Epidermal melanocyte (primary cell): Measurements from ENCODE around the gene WWP2.
"Not testable (repeated sequence)": the region's sequence is repeated elsewhere in the genome, so short reads cannot be mapped to it uniquely, and the experiment has no call there.

Experiments used
- DNase-seq: peaks from one replicate; pipeline ENCODE4 v3.0.0; 2011; ENCODE audit warnings: low spot score; ENCODE audit not compliant: insufficient read length

The WWP2 gene

GRCh38 chr16:69830534-69831211, 68.5 kb downstream of the WWP2 start:
- DNase-seq: no peak

- no peak for DNase-seq
Observed at GRCh38 chr16:69831212-69832123, 69.3 kb downstream of the WWP2 start.

DNA sequence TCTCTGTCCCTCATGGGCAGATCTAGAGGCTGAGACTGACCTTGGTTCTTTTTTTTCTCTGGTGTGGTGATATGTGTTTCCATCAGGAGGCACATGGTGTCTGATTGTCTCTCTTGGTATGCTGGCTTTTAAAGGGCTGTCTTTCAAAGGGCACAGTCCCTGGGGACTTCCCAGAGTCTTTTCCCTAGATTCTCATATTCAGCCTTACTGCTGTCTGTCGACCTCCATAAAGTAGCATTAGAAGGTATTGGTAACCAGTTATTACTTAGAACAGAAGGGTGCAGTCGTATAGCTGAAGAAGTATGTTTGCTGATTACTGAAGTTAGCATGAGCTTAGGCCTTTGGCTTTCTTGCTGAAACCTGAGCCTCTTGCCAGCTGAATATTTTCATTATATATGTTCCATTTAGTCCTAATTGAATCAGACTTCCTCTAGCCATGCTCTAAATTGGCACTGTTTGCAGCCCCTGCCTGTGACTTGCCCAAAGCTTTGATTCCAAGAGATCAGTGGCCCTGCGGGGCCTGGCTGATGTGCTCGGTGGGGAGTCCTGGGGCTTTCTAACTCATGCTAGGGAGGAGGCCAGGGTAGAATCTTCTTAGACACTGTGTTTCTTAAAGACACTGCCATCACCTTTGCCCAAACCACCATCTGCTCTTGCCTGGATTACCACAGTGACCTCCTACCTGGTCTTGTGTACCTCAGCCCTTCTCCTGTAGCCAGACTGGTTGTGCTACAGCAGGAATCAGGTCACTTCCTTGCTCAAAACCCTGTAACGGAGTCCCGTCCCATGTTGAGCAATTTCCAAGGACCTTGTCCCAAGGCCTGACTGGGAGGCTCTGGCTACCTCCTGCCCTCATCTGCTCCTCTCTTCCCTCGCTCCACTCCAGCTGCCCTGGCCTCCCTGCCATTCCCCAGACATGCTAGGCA, 71.5 kb downstream of the WWP2 start:
- DNase-seq: no peak

DNA sequence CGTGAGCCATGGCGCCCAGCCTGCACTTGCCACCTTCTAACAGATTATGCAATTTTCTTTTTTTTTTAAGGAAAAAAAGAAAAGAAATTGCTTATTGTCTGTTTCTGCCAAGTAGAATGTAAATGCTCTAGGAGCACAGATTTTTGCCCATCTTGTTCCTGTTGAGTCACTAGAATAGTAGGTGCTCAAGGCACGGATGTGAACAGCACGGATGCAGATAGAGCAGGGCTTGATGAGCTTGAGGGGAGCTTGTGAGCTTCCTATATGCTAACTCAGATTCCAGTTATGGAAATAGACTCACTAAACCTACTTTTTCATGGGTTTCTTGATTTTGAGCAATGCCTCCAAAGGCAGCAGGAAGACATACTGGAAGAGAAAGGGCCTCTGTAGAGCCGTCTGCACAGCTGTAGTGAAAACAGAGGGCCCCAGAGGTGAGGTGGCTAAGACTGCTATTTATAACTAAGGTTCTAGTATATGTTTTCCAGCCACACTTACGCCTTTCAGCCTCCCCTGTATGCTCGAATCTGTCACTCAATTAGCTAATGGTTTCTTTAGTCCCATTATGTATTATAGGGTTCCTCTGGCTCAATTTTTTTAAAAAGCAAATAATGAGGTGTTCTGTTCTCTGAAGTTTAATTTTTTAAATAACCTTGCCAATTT, 72.8 kb downstream of the WWP2 start:
- DNase-seq: no peak

GRCh38 chr16:69836257-69836656, 74.1 kb downstream of the WWP2 start:
- no peak for DNase-seq

GRCh38 chr16:69837380-69837779, 75.2 kb downstream of the WWP2 start:
- DNase-seq: no peak

GRCh38 chr16:69838489-69838888, 76.4 kb downstream of the WWP2 start:
- no peak for DNase-seq

DNA sequence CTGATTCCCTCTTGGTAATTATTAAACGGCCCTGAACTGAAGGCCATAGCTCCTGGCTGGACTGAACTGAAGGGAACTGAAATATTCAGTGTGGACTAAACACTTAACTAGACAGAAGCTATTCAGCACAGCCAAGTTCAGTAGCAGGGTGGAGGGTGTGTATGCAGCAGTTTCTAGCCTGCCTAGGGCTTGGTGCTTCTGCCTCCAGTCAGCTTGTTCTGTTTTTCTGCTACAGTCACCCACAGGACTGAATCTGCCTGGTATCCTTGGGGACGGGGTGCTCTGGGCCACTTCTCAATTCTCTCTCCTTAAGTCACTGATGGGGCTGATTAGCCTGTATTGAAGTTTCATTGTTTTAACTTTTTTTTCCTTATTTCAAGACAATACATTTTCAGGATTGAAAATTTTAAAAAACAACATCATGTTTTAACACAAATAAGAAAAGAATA, 77.1 kb downstream of the WWP2 start:
- no peak for DNase-seq

DNA sequence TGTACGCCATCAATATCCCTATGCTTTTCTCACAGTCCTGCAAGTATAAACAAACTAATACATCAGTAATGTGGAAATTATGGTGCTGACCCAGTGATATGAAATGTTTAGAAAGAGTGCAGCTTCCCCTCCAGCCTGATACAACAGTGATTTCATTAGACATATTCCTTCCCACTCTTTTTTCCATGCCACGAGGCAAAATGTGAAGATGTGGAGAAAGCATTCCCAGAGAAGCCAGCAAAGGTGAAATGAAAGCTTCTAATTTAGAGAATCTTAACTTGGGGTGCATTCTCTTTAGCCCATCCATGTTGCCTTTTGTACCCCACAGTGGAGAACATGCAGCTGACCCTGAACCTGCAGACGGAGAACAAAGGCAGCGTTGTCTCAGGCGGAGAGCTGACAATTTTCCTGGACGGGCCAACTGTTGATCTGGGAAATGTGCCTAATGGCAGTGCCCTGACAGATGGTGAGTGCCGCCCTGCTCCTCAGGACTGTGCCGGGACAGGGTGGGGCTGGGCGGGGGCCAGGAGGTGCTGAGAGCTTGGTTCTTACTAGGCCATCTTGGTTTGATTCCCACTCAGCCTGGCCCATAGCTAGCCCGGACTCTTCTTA, 77.8 kb downstream of the WWP2 start:
- DNase-seq: no peak

DNA sequence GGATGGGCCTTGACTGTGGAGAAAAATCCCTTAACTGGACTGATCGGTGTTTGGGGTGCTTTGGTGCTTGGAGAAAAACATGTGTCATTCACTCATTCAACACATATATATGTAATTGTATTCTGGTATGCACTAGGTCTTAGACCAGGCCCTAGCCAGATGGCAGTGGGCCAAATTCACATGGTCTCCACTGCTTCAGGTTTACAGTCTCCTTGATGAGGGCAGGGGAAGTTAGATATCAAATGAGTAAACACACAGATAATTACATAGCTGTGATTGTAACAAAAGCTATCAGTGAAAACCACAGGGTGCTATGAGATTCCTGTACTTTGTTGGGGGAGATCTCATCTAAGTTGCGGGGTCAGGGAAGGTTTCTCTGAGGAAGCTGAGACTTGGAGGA, 78.8 kb downstream of the WWP2 start:
- DNase-seq: no peak

DNA sequence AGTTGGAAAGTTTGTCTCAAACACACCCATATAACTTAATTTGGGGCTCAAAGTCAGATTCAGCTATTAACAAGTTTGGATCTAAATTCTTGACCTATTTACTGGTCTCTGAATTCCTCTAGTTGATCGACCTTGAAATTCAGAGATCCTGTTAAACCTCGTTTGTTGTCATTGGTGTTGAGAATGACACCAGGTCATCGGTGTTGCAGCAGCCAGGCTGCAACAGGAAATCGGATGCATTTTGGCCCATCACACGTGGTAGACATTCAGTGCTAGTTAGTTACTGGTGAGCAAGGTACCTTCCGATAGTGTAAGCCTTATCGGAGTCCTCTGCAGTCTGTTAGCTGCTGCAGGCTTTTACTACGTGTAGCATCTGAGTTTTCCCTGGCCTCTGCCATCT, 82.3 kb downstream of the WWP2 start:
- DNase-seq: no peak

- DNase-seq: no peak
Observed at GRCh38 chr16:69845181-69845580, 83.0 kb downstream of the WWP2 start.

- no peak for DNase-seq
Observed at GRCh38 chr16:69847643-69848042, 85.5 kb downstream of the WWP2 start.

- DNase-seq: no peak
Observed at GRCh38 chr16:69848637-69849545, 86.8 kb downstream of the WWP2 start.

DNA sequence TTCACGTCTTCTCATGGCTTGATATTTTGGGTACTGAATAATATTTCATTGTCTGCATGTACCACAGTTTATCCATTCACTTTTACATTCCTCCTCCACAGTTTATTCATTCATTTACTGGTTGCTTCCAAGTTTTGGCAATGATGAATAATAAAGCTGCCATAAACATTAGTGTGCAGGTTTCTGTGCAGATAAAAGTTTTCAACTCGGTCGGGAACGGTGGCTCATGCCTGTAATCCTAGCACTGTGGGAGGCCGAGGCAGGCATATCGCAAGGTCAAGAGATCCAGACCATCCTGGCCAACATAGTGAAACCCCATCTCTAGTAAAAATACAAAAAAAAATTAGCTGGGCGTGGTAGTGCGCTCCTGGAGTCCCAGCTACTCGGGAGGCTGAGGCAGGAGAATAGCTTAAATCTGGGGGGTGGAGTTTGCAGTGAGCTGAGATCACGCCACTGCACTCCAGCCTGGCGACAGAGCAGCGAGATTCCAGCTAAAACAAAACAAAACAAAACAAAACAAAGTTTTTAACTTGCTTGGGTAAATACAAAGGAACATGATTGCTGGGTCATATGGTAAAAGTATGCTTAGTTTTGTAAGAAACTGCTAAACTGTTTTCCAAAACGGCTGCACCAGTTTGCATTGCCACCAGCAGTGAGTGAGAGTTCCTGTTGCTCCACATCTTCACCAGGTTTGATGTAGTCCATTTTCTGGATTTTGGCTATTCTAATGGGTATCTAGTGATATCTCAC, 89.5 kb downstream of the WWP2 start:
- DNase-seq: no peak

GRCh38 chr16:69852815-69853214, 90.7 kb downstream of the WWP2 start:
- DNase-seq: peak; percentile 78

GRCh38 chr16:69853481-69853880, 91.3 kb downstream of the WWP2 start:
- no peak for DNase-seq

- not testable (repeated sequence) for DNase-seq
Observed at GRCh38 chr16:69854776-69855175, 92.6 kb downstream of the WWP2 start.

GRCh38 chr16:69855592-69855991, 93.5 kb downstream of the WWP2 start:
- no peak for DNase-seq
